Activated CD4-positive, alpha-beta memory T cell treated with anti-CD3 and anti-CD28 coated beads for 36 hours (primary cell): Measurements from ENCODE around the gene BRI3. TPM values are rescaled to one million over a fixed set of nuclear protein-coding genes. Genes with fewer than 3 reads are reported as not detected.
A peak's percentile ranks its signal among the peaks of the same experiment; 100 is the strongest.

Experiments used
- CTCF ChIA-PET: fragments of 350-600 bp; sonication (Branson Sonifier 250); formaldehyde crosslinking; loops from one replicate; lab custom pipeline; 2021; ENCODE audit warnings: antibody characterized with exemption, inconsistent platforms; lab: Charles Lee
- POLR2A ChIA-PET: fragments of 350-600 bp; sonication (Branson Sonifier 250); formaldehyde crosslinking; loops from one replicate; lab custom pipeline; 2021; ENCODE audit warnings: antibody characterized with exemption; lab: Charles Lee
- DNase-seq: peaks from one replicate; pipeline ENCODE4 v3.0.0-alpha.2; 2020
- H3K27ac Mint-ChIP-seq: one replicate; pipeline ENCODE4 v1.8.0; 2021; ENCODE audit warnings: mixed read lengths
- H3K27me3 Mint-ChIP-seq: one replicate; pipeline ENCODE4 v1.8.0; 2021; ENCODE audit warnings: mixed read lengths
- H3K36me3 Mint-ChIP-seq: one replicate; pipeline ENCODE4 v1.8.0; 2021; ENCODE audit warnings: mixed read lengths
- H3K4me1 Mint-ChIP-seq: one replicate; pipeline ENCODE4 v1.8.0; 2021; ENCODE audit warnings: low read depth, mixed read lengths
- H3K4me3 Mint-ChIP-seq: one replicate; pipeline ENCODE4 v1.8.0; 2021; ENCODE audit warnings: mild to moderate bottlenecking, mixed read lengths
- H3K9me3 Mint-ChIP-seq: one replicate; pipeline ENCODE4 v1.8.0; 2021; ENCODE audit warnings: mixed read lengths
- intact Hi-C: fragments of 100-400 bp; cut with micrococcal nuclease; formaldehyde crosslinking; loops from one replicate; pipeline ENCODE4 v1.15.1; 2023
- total RNA-seq, 2 experiments: library from RNA; stranded (reverse); gene quantifications; one replicate each; pipeline ENCODE4 v1.2.3, GENCODE V29; 2021

Gene BRI3
- total RNA-seq, 2 experiments from 2014 or later = 52.0 to 52.9 TPM

GRCh38 chr7:98293265-98293664 lies 11.8 kb downstream of the BRI3 start:
- H3K4me3 Mint-ChIP-seq = no peak overlapping the region
- H3K27ac Mint-ChIP-seq = no peak overlapping the region
- ChIA-PET POLR2A (no interaction called here), CTCF (no interaction called here)
- no peaks in the 10 kb centered on the region for H3K4me1 Mint-ChIP-seq
- intact Hi-C loops = no loop called here
- no peaks in the 10 kb centered on the region for H3K27me3 Mint-ChIP-seq
- H3K9me3 Mint-ChIP-seq = no peaks in the 10 kb centered on the region
- no peak for DNase-seq
- H3K36me3 Mint-ChIP-seq = peaks cover 2% of the 10 kb centered on the region

- POLR2A ChIA-PET = no interaction called here
- intact Hi-C loops = loop anchor here (1.0 kb wide), 1 partner anchor 108 kb away; the partner anchor contains the start of gene BAIAP2L1
- Mint-ChIP-seq H3K27me3 (no peaks in the 10 kb centered on the region), H3K27ac (no peak overlapping the region), H3K4me1 (no peaks in the 10 kb centered on the region), H3K36me3 (peaks cover 2% of the 10 kb centered on the region), H3K4me3 (no peak overlapping the region), H3K9me3 (no peaks in the 10 kb centered on the region)
- DNase-seq = no peak
- CTCF ChIA-PET = no interaction called here
Observed at GRCh38 chr7:98293746-98294145, 12.3 kb downstream of the BRI3 start.

GRCh38 chr7:98294326-98294725 lies 12.8 kb downstream of the BRI3 start:
- intact Hi-C loops = loop anchor here (1.0 kb wide), 1 partner anchor 107 kb away; the partner anchor contains the start of gene BAIAP2L1
- CTCF ChIA-PET = interaction anchor here (0.6 kb wide), 1 partner anchor 107 kb away, joined by 5 read pairs; no protein-coding TSS in a partner anchor
- no peaks in the 10 kb centered on the region for H3K9me3 Mint-ChIP-seq

GRCh38 chr7:98294798-98295382 lies 13.4 kb downstream of the BRI3 start:
- CTCF ChIA-PET = interaction anchor here (0.6 kb wide), 1 partner anchor 106 kb away, joined by 5 read pairs; no protein-coding TSS in a partner anchor
- Mint-ChIP-seq H3K9me3 (no peaks in the 10 kb centered on the region), H3K4me1 (no peaks in the 10 kb centered on the region)

More at GRCh38 chr7:98294326-98294725, 12.8 kb downstream of the BRI3 start:
- no peak overlapping the region for H3K4me3 Mint-ChIP-seq
- peaks cover 2% of the 10 kb centered on the region for H3K36me3 Mint-ChIP-seq
- no peaks in the 10 kb centered on the region for H3K4me1 Mint-ChIP-seq
- POLR2A ChIA-PET = no interaction called here
- H3K27ac Mint-ChIP-seq = no peak overlapping the region
- DNase-seq = no peak
- H3K27me3 Mint-ChIP-seq = no peaks in the 10 kb centered on the region

GRCh38 chr7:98295467-98296192 lies 14.1 kb downstream of the BRI3 start:
- H3K27me3 Mint-ChIP-seq = no peaks in the 10 kb centered on the region
- CTCF ChIA-PET = no interaction called here
- intact Hi-C loops = no loop called here
- no peaks in the 10 kb centered on the region for H3K9me3 Mint-ChIP-seq
- peaks cover 2% of the 10 kb centered on the region for H3K36me3 Mint-ChIP-seq
- H3K4me3 Mint-ChIP-seq = no peak overlapping the region
- POLR2A ChIA-PET = no interaction called here
- H3K27ac Mint-ChIP-seq = no peak overlapping the region
- no peak for DNase-seq
- no peaks in the 10 kb centered on the region for H3K4me1 Mint-ChIP-seq

More at GRCh38 chr7:98294798-98295382, 13.4 kb downstream of the BRI3 start:
- H3K36me3 Mint-ChIP-seq = peaks cover 2% of the 10 kb centered on the region
- POLR2A ChIA-PET = no interaction called here
- H3K4me3 Mint-ChIP-seq = no peak overlapping the region
- DNase-seq = peak; percentile 52
- no peaks in the 10 kb centered on the region for H3K27me3 Mint-ChIP-seq
- intact Hi-C loops = loop anchor here (1.0 kb wide), 1 partner anchor 106 kb away; the partner anchor contains the start of gene BAIAP2L1
- H3K27ac Mint-ChIP-seq = no peak overlapping the region

- Mint-ChIP-seq H3K9me3 (no peaks in the 10 kb centered on the region), H3K36me3 (peaks cover 2% of the 10 kb centered on the region), H3K27ac (no peak overlapping the region), H3K27me3 (no peaks in the 10 kb centered on the region), H3K4me1 (no peaks in the 10 kb centered on the region), H3K4me3 (no peak overlapping the region)
- ChIA-PET POLR2A (no interaction called here), CTCF (no interaction called here)
- intact Hi-C loops = no loop called here
- DNase-seq = no peak
Observed at GRCh38 chr7:98296833-98297232, 15.3 kb downstream of the BRI3 start.

- Mint-ChIP-seq H3K27me3 (no peaks in the 10 kb centered on the region), H3K27ac (no peak overlapping the region), H3K4me3 (no peak overlapping the region), H3K36me3 (no peaks in the 10 kb centered on the region), H3K4me1 (no peaks in the 10 kb centered on the region), H3K9me3 (no peaks in the 10 kb centered on the region)
- DNase-seq = no peak
- ChIA-PET POLR2A (no interaction called here), CTCF (no interaction called here)
- intact Hi-C loops = no loop called here
Observed at GRCh38 chr7:98297626-98298286, 16.3 kb downstream of the BRI3 start.

GRCh38 chr7:98300595-98301372 lies 19.3 kb downstream of the BRI3 start:
- Mint-ChIP-seq H3K27ac (no peak overlapping the region), H3K4me1 (no peaks in the 10 kb centered on the region), H3K36me3 (no peaks in the 10 kb centered on the region), H3K9me3 (no peaks in the 10 kb centered on the region), H3K27me3 (no peaks in the 10 kb centered on the region), H3K4me3 (no peak overlapping the region)
- intact Hi-C loops = no loop called here
- DNase-seq = no peak
- POLR2A ChIA-PET = interaction anchor here (0.6 kb wide), 1 partner anchor 590 kb away, joined by 3 read pairs; no protein-coding TSS in a partner anchor
- CTCF ChIA-PET = no interaction called here

GRCh38 chr7:98301693-98302470 lies 20.4 kb downstream of the BRI3 start:
- no peak overlapping the region for H3K27ac Mint-ChIP-seq
- H3K4me3 Mint-ChIP-seq = no peak overlapping the region
- ChIA-PET CTCF (no interaction called here), POLR2A (no interaction called here)
- no peaks in the 10 kb centered on the region for H3K36me3 Mint-ChIP-seq
- H3K27me3 Mint-ChIP-seq = no peaks in the 10 kb centered on the region
- H3K9me3 Mint-ChIP-seq = no peaks in the 10 kb centered on the region
- no peak for DNase-seq
- no peaks in the 10 kb centered on the region for H3K4me1 Mint-ChIP-seq
- intact Hi-C loops = no loop called here

- no peak overlapping the region for H3K27ac Mint-ChIP-seq
- H3K4me1 Mint-ChIP-seq = no peaks in the 10 kb centered on the region
- H3K9me3 Mint-ChIP-seq = no peaks in the 10 kb centered on the region
- no peak for DNase-seq
- ChIA-PET POLR2A (no interaction called here), CTCF (no interaction called here)
- H3K4me3 Mint-ChIP-seq = no peak overlapping the region
- intact Hi-C loops = no loop called here
- H3K27me3 Mint-ChIP-seq = no peaks in the 10 kb centered on the region
- H3K36me3 Mint-ChIP-seq = no peaks in the 10 kb centered on the region
Observed at GRCh38 chr7:98303176-98303865, 21.8 kb downstream of the BRI3 start.

- POLR2A ChIA-PET = no interaction called here
- Mint-ChIP-seq H3K27me3 (no peaks in the 10 kb centered on the region), H3K4me3 (no peak overlapping the region), H3K27ac (no peak overlapping the region), H3K9me3 (no peaks in the 10 kb centered on the region), H3K4me1 (no peaks in the 10 kb centered on the region), H3K36me3 (no peaks in the 10 kb centered on the region)
- CTCF ChIA-PET = no interaction called here
- no peak for DNase-seq
- intact Hi-C loops = no loop called here
Observed at GRCh38 chr7:98303906-98304305, 22.4 kb downstream of the BRI3 start.
